HTERT RPE-1 (cell line): ENCODE data around the gene ZFAND2B.

Experiments
- in situ Hi-C: fragments of 300-500 bp; cut with MboI; formaldehyde crosslinking; loops from 4 replicates; pipeline ENCODE4 v1.14.3; 2020; ENCODE audit warnings: low sequenced_read_pairs

The ZFAND2B gene

GRCh38 chr2:219206328-219207133 is at the start of gene ZFAND2B:
TSS of gene ZFAND2B (plus strand) at chr2:219206782. CDS start at chr2:219206988, 206 bp downstream.
- in situ Hi-C loops = no loop called here

GRCh38 chr2:219157396-219157795 is 49.2 kb upstream of the ZFAND2B start:
- in situ Hi-C loops = no loop called here

- in situ Hi-C loops = no loop called here
Observed at GRCh38 chr2:219158025-219158424, 48.6 kb upstream of the ZFAND2B start.

- in situ Hi-C loops = no loop called here
Observed at GRCh38 chr2:219158586-219158985, 48.0 kb upstream of the ZFAND2B start.

GRCh38 chr2:219159771-219160185 is 46.8 kb upstream of the ZFAND2B start:
- in situ Hi-C loops = no loop called here

GRCh38 chr2:219160186-219161017 is 46.2 kb upstream of the ZFAND2B start, which contains the start of gene NHEJ1:
TSS of gene NHEJ1 (minus strand) at chr2:219160815. CDS start at chr2:219158362, 2,453 bp downstream.
- in situ Hi-C loops = no loop called here

- in situ Hi-C loops = no loop called here
Observed at GRCh38 chr2:219161097-219161496, 45.5 kb upstream of the ZFAND2B start.

- in situ Hi-C loops = no loop called here
Observed at GRCh38 chr2:219163156-219163555, 43.4 kb upstream of the ZFAND2B start.

- in situ Hi-C loops = no loop called here
Observed at GRCh38 chr2:219165058-219165911, 41.3 kb upstream of the ZFAND2B start.

GRCh38 chr2:219167997-219168396 is 38.6 kb upstream of the ZFAND2B start:
- in situ Hi-C loops = no loop called here

GRCh38 chr2:219168526-219168925 is 38.1 kb upstream of the ZFAND2B start:
- in situ Hi-C loops = no loop called here

GRCh38 chr2:219168932-219169331 is 37.6 kb upstream of the ZFAND2B start:
- in situ Hi-C loops = no loop called here

GRCh38 chr2:219169930-219170654 is 36.5 kb upstream of the ZFAND2B start, which contains the start of gene SLC23A3:
TSS of gene SLC23A3 (minus strand) at chr2:219170029. CDS start at chr2:219169984, 45 bp downstream.
- in situ Hi-C loops = no loop called here

- in situ Hi-C loops = no loop called here
Observed at GRCh38 chr2:219171231-219171651, 35.3 kb upstream of the ZFAND2B start.

- in situ Hi-C loops = no loop called here
Observed at GRCh38 chr2:219172231-219173154, 34.1 kb upstream of the ZFAND2B start.

GRCh38 chr2:219173176-219173575 is 33.4 kb upstream of the ZFAND2B start:
- in situ Hi-C loops = no loop called here

- in situ Hi-C loops = no loop called here
Observed at GRCh38 chr2:219174146-219174545, 32.4 kb upstream of the ZFAND2B start.

- in situ Hi-C loops = no loop called here
Observed at GRCh38 chr2:219174801-219175200, 31.8 kb upstream of the ZFAND2B start.

GRCh38 chr2:219175486-219175885 is 31.1 kb upstream of the ZFAND2B start:
- in situ Hi-C loops = no loop called here
